Liver (tissue), 9 donors: Measurements from ENCODE around the gene COLEC12. TPM values are rescaled to one million over a fixed set of nuclear protein-coding genes. Genes with fewer than 3 reads are reported as not detected.

Experiments used
- DNase-seq: peaks from one replicate; pipeline ENCODE4 v3.0.0-alpha.2; 2017; ENCODE audit warnings: low spot score
- H3K27ac ChIP-seq, 2 donors: one replicate each; pipeline ENCODE4 v1.7.0; 2013; ENCODE audit warnings: inconsistent platforms in 2 of 2, low read length in 2 of 2, control low read depth in 1 of 2, low read depth in 1 of 2, mild to moderate bottlenecking in 1 of 2
- H3K27me3 ChIP-seq, 4 donors: one replicate each; pipeline versions ENCODE4 v1.6.1 to v1.7.0; 2013; ENCODE audit warnings: low read length in 3 of 4, inconsistent platforms in 1 of 4, mild to moderate bottlenecking in 1 of 4, moderate library complexity in 1 of 4; ENCODE audit not compliant: control insufficient read depth in 4 of 4, insufficient read depth in 4 of 4
- H3K36me3 ChIP-seq, 4 donors: one replicate each; pipeline versions ENCODE4 v1.6.1 to v1.7.0; 2013; ENCODE audit warnings: low read length in 3 of 4, mild to moderate bottlenecking in 3 of 4, low read depth in 1 of 4, moderate library complexity in 1 of 4; ENCODE audit not compliant: control insufficient read depth in 4 of 4, insufficient read depth in 3 of 4
- H3K4me1 ChIP-seq, 4 donors: one replicate each; pipeline versions ENCODE4 v1.6.1 to v1.7.0; 2013; ENCODE audit warnings: low read length in 3 of 4, mild to moderate bottlenecking in 3 of 4, moderate library complexity in 1 of 4; ENCODE audit not compliant: control insufficient read depth in 4 of 4, insufficient read depth in 4 of 4
- H3K4me3 ChIP-seq, 3 donors: one replicate each; pipeline versions ENCODE4 v1.6.1 to v1.7.0; 2013; ENCODE audit warnings: low read length in 3 of 3, control low read depth in 1 of 3, low read depth in 1 of 3, mild to moderate bottlenecking in 1 of 3
- H3K9ac ChIP-seq, 2 donors: one replicate each; pipeline ENCODE4 v1.7.0; 2013; ENCODE audit warnings: low read length in 2 of 2, mild to moderate bottlenecking in 2 of 2, moderate library complexity in 2 of 2, control low read depth in 1 of 2, low read depth in 1 of 2
- H3K9me3 ChIP-seq, 4 donors: one replicate each; pipeline versions ENCODE4 v1.6.1 to v1.7.0; 2013; ENCODE audit warnings: low read length in 3 of 4; ENCODE audit not compliant: control insufficient read depth in 4 of 4
- FOXA1 ChIP-seq: IDR thresholded peaks from 2 replicates; pipeline ENCODE4 v1.6.1; 2016; ENCODE audit warnings: antibody characterized with exemption
- FOXA2 ChIP-seq: IDR thresholded peaks from 2 replicates; pipeline ENCODE4 v1.6.1; 2016; ENCODE audit warnings: antibody characterized with exemption
- GABPA ChIP-seq, 2 donors: IDR thresholded peaks in 1 of 2; conservative IDR thresholded peaks in 1 of 2; 2 replicates each; pipeline ENCODE4 v1.6.1; 2016; ENCODE audit warnings: antibody characterized with exemption in 2 of 2, mild to moderate bottlenecking in 1 of 2, moderate library complexity in 1 of 2
- HNF4A ChIP-seq, 2 donors: conservative IDR thresholded peaks; 2 replicates each; pipeline ENCODE4 v1.6.1; 2016; ENCODE audit warnings: antibody characterized with exemption in 2 of 2, mild to moderate bottlenecking in 2 of 2
- HNF4G ChIP-seq: IDR thresholded peaks from 2 replicates; pipeline ENCODE4 v1.6.1; 2016; ENCODE audit warnings: antibody characterized with exemption
- JUND ChIP-seq, 2 donors: IDR thresholded peaks; 2 replicates each; pipeline ENCODE4 v1.6.1; 2016; ENCODE audit warnings: antibody characterized with exemption in 2 of 2
- MAX ChIP-seq: IDR thresholded peaks from 2 replicates; pipeline ENCODE4 v1.6.1; 2016; ENCODE audit warnings: antibody characterized with exemption
- NR2F2 ChIP-seq: IDR thresholded peaks from 2 replicates; pipeline ENCODE4 v1.6.1; 2016; ENCODE audit warnings: antibody characterized with exemption
- RAD21 ChIP-seq, 2 donors: IDR thresholded peaks; 2 replicates each; pipeline ENCODE4 v1.6.1; 2016; ENCODE audit warnings: antibody characterized with exemption in 2 of 2, mild to moderate bottlenecking in 2 of 2
- REST ChIP-seq: IDR thresholded peaks from 2 replicates; pipeline ENCODE4 v1.6.1; 2016; ENCODE audit warnings: antibody characterized with exemption, mild to moderate bottlenecking
- RXRA ChIP-seq, 2 donors: IDR thresholded peaks; 2 replicates each; pipeline ENCODE4 v1.6.1; 2017 to 2018; ENCODE audit warnings: antibody characterized with exemption in 2 of 2, mild to moderate bottlenecking in 1 of 2
- TAF1 ChIP-seq: conservative IDR thresholded peaks from 2 replicates; pipeline ENCODE4 v1.6.1; 2016; ENCODE audit warnings: antibody characterized with exemption, mild to moderate bottlenecking
- YY1 ChIP-seq: IDR thresholded peaks from 2 replicates; pipeline ENCODE4 v1.6.1; 2016; ENCODE audit warnings: antibody characterized with exemption, mild to moderate bottlenecking
- ZBTB33 ChIP-seq: IDR thresholded peaks from 2 replicates; pipeline ENCODE4 v1.6.1; 2016; ENCODE audit warnings: antibody characterized with exemption
- WGBS: extraction: QIAGEN DNeasy Blood & Tissue Kit; methylation state at CpG from one replicate; pipeline ENCODE4 v1.1.7; 2013; 5-methylcytosine and 5-hydroxymethylcytosine counted together
- polyA plus RNA-seq, 2 donors: library from polyadenylated mRNA; stranded (reverse) in 1 of 2; unstranded in 1 of 2; fragments of 200-250 nt in 1 of 2; fragments of >200 nt in 1 of 2; fragmentation: Nextera tagmentation in 1 of 2; extraction: Ambion mirVana in 1 of 2; gene quantifications; one replicate each; pipeline versions ENCODE4 v1.2.1 to v1.2.3, GENCODE V29; 2013 to 2015
- total RNA-seq, 2 donors: library from RNA; depleted of rRNA; stranded (reverse); fragments of >200 nt; gene quantifications; one replicate each; pipeline ENCODE4 v1.2.3, GENCODE V29; 2014
- donor health status: healthy.
- donor health status: healthy.
- donor health status: healthy.
- donor health status: healthy.
- donor health status: healthy.

COLEC12 gene
- total and polyA plus RNA-seq, 4 donors, result 0.03 to 1.6 (median 0.28) TPM

GRCh38 chr18:416930-417329 lies 83.6 kb downstream of the COLEC12 start (continued):
- no peak for TF ChIP-seq MAX

- Histone ChIP-seq H3K27ac (no peak overlapping the region), H3K27me3 (no peaks in the 10 kb centered on the region), H3K4me3 (no peak overlapping the region), H3K4me1 (no peaks in the 10 kb centered on the region), H3K9ac (no peak overlapping the region), H3K9me3 (no peaks in the 10 kb centered on the region), H3K36me3 (no peaks in the 10 kb centered on the region)
- DNase-seq, result no peak
- TF ChIP-seq FOXA1, result no peak
- TF ChIP-seq HNF4G, result no peak
- no peak for TF ChIP-seq YY1
- no peak for TF ChIP-seq REST
- TF ChIP-seq JUND (IDR thresholded peaks at IDR 0.05), result no peak
- no peak for TF ChIP-seq FOXA2
- TF ChIP-seq RXRA (IDR thresholded peaks at IDR 0.05), result no peak
- no peak for TF ChIP-seq NR2F2
- no peak for TF ChIP-seq GABPA (IDR thresholded peaks at IDR 0.05 in 1 of 2, conservative IDR thresholded peaks at IDR 0.05 in 1 of 2)
- TF ChIP-seq HNF4A (conservative IDR thresholded peaks at IDR 0.05), result no peak
- TF ChIP-seq TAF1, result no peak
- TF ChIP-seq ZBTB33, result no peak
- no peak for TF ChIP-seq RAD21 (IDR thresholded peaks at IDR 0.05)
- 85% methylated on average over 2 of the region's 2 CpGs for WGBS
Observed at GRCh38 chr18:415617-416612, 84.6 kb downstream of the COLEC12 start.

- no peak overlapping the region for H3K4me3 ChIP-seq
- H3K27ac ChIP-seq, result no peak overlapping the region
- H3K4me1 ChIP-seq, result no peaks in the 10 kb centered on the region
- WGBS, result 75% methylated on average over 7 of the region's 7 CpGs
- DNase-seq, result no peak
- no peak overlapping the region for H3K9ac ChIP-seq
- TF ChIP-seq JUND (IDR thresholded peaks at IDR 0.05), result no peak
- H3K9me3 ChIP-seq, result no peaks in the 10 kb centered on the region
- no peaks in the 10 kb centered on the region for H3K36me3 ChIP-seq
- H3K27me3 ChIP-seq, result no peaks in the 10 kb centered on the region
Observed at GRCh38 chr18:415047-415446, 85.5 kb downstream of the COLEC12 start.
